Caco-2 (cell line): ENCODE results near the gene SMTNL1. TPM values are rescaled to one million over a fixed set of nuclear protein-coding genes. Genes with fewer than 3 reads are reported as not detected.

Source experiments
- BruUV-seq: library from RNA; stranded (reverse); fragments of 400-500 nt; replicated peaks from 2 replicates; lab custom pipeline; 2021; lab: Mats Ljungman, UMichigan
- CTCF ChIA-PET: fragments of 300-600 bp; sonication (Branson Sonifier 250); formaldehyde crosslinking; loops from one replicate; lab custom pipeline; 2022; ENCODE audit warnings: antibody characterized with exemption; lab: Charles Lee
- POLR2A ChIA-PET: fragments of 300-600 bp; sonication (Branson Sonifier 250); formaldehyde crosslinking; loops from one replicate; lab custom pipeline; 2022; ENCODE audit warnings: antibody characterized with exemption; lab: Charles Lee
- DNase-seq, 2 experiments: peaks; one replicate each; pipeline versions ENCODE4 v3.0.0 to v3.0.0-alpha.2; 2020 to 2022
- H3K27me3 ChIP-seq: replicated peaks from 2 replicates; pipeline ENCODE4 v1.6.0; 2011; ENCODE audit warnings: low read length; ENCODE audit not compliant: control insufficient read depth, insufficient read depth
- H3K36me3 ChIP-seq: 2 replicates; pipeline ENCODE4 v1.5.1; 2011; ENCODE audit warnings: low read length; ENCODE audit not compliant: control insufficient read depth, insufficient read depth
- H3K4me1 ChIP-seq: fragments of 250-450 bp; sonication (Bioruptor Pico); 2 replicates; pipeline ENCODE4 v1.5.1; 2020; ENCODE audit warnings: mild to moderate bottlenecking
- H3K4me3 ChIP-seq: 2 replicates; pipeline ENCODE4 v1.5.1; 2011; ENCODE audit warnings: low read depth, mild to moderate bottlenecking, control low read depth, low read length
- H3K9me3 ChIP-seq: fragments of 250-450 bp; sonication (Bioruptor Pico); 2 replicates; pipeline ENCODE4 v1.5.1; 2020; ENCODE audit warnings: mild to moderate bottlenecking, moderate library complexity
- H3K27ac Mint-ChIP-seq: one replicate; pipeline ENCODE4 v1.8.0; 2022; ENCODE audit warnings: mixed read lengths; ENCODE audit not compliant: unreplicated experiment
- H3K27me3 Mint-ChIP-seq: one replicate; pipeline ENCODE4 v1.8.0; 2022; ENCODE audit warnings: mixed read lengths; ENCODE audit not compliant: insufficient read depth, unreplicated experiment
- H3K36me3 Mint-ChIP-seq: one replicate; pipeline ENCODE4 v1.8.0; 2022; ENCODE audit warnings: mild to moderate bottlenecking, mixed read lengths; ENCODE audit not compliant: insufficient read depth, unreplicated experiment
- H3K4me1 Mint-ChIP-seq: one replicate; pipeline ENCODE4 v1.8.0; 2022; ENCODE audit warnings: low read depth, mixed read lengths; ENCODE audit not compliant: unreplicated experiment
- H3K4me3 Mint-ChIP-seq: one replicate; pipeline ENCODE4 v1.8.0; 2022; ENCODE audit warnings: mild to moderate bottlenecking, moderate library complexity, mixed read lengths; ENCODE audit not compliant: unreplicated experiment
- H3K9me3 Mint-ChIP-seq: one replicate; pipeline ENCODE4 v1.8.0; 2022; ENCODE audit warnings: mixed read lengths; ENCODE audit not compliant: unreplicated experiment
- intact Hi-C: fragments of 100-400 bp; cut with micrococcal nuclease; formaldehyde crosslinking; loops from one replicate; pipeline ENCODE4 v1.10.0; 2022; ENCODE audit not compliant: unreplicated experiment
- total RNA-seq: library from RNA; stranded (reverse); gene quantifications from 2 replicates; pipeline ENCODE4 v1.2.3, GENCODE V29; 2022
- TF ChIP-seq, protein P1 (sequence below), 2 experiments: fragments of 200-600 bp in 1 of 2; IDR thresholded peaks; 1 replicate in 1 of 2; 2 replicates in 1 of 2; pipeline versions ENCODE4 v1.5.1 to v1.8.0; 2011 to 2022; ENCODE audit warnings: antibody characterized with exemption in 1 of 2, control low read depth in 1 of 2, inconsistent platforms in 1 of 2, low read depth in 1 of 2, low read length in 1 of 2, mild to moderate bottlenecking in 1 of 2, moderate library complexity in 1 of 2; ENCODE audit not compliant: insufficient read depth in 1 of 2, severe bottlenecking in 1 of 2, unreplicated experiment in 1 of 2

The SMTNL1 gene
- total RNA-seq, 1 experiment from 2014 or later = 0.18 TPM

DNA sequence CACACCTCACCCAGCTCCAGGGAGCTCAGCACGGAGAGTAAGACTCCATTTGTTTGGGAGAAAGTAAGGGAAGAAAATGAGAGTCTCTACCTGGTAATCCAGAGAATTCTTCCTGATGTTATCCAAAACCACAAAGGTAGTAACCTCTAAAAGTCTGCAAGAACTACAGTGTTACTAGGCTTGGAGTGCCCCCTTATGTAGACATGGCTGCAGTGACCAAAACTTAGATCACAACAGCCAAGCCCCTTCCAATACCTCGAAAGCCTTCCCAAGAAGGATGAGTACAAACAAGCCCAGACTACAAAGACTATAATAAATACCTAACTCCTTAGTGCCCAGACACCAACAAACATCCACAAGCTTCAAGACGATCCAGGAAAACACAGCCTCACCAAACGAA, 25.2 kb downstream of the SMTNL1 start:
- Mint-ChIP-seq H3K4me1 (peaks cover 7% of the 10 kb centered on the region), H3K36me3 (no peaks in the 10 kb centered on the region), H3K9me3 (no peaks in the 10 kb centered on the region), H3K27ac (peak overlapping the region; percentile 19), H3K4me3 (no peak overlapping the region), H3K27me3 (no peaks in the 10 kb centered on the region)
- intact Hi-C loops = loop anchor here (1.0 to 5.0 kb wide), 5 partner anchors 32 to 217 kb away; partner anchors contain the start of gene TIMM10
- BruUV-seq = no TSS peak
- TF ChIP-seq, protein P1, sequence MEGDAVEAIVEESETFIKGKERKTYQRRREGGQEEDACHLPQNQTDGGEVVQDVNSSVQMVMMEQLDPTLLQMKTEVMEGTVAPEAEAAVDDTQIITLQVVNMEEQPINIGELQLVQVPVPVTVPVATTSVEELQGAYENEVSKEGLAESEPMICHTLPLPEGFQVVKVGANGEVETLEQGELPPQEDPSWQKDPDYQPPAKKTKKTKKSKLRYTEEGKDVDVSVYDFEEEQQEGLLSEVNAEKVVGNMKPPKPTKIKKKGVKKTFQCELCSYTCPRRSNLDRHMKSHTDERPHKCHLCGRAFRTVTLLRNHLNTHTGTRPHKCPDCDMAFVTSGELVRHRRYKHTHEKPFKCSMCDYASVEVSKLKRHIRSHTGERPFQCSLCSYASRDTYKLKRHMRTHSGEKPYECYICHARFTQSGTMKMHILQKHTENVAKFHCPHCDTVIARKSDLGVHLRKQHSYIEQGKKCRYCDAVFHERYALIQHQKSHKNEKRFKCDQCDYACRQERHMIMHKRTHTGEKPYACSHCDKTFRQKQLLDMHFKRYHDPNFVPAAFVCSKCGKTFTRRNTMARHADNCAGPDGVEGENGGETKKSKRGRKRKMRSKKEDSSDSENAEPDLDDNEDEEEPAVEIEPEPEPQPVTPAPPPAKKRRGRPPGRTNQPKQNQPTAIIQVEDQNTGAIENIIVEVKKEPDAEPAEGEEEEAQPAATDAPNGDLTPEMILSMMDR (IDR thresholded peaks at IDR 0.05; ENCODE audit: insufficient read depth in 1 of 2, low read depth in 1 of 2, low read length in 1 of 2, severe bottlenecking in 1 of 2, unreplicated experiment in 1 of 2) = peak; percentile 26 to 30
- POLR2A ChIA-PET = no interaction called here
- peak in 1 of 2 experiments; percentile 53 for DNase-seq
- Histone ChIP-seq H3K36me3 (no peaks in the 10 kb centered on the region), H3K9me3 (no peaks in the 10 kb centered on the region), H3K27me3 (no peaks in the 10 kb centered on the region), H3K4me1 (peaks cover 6% of the 10 kb centered on the region; the same call in 1 of the 2 replicates), H3K4me3 (no peak overlapping the region)
- CTCF ChIA-PET = interaction anchor here (1.3 to 1.4 kb wide), 2 partner anchors 69 to 78 kb away, joined by 3 read pairs; no protein-coding TSS in a partner anchor

- no peaks in the 10 kb centered on the region for H3K27me3 ChIP-seq
- no peaks in the 10 kb centered on the region for H3K9me3 ChIP-seq
- ChIA-PET CTCF (interaction anchor here (1.4 to 2.2 kb wide), 3 partner anchors 14 to 89 kb away, joined by 3 to 9 read pairs (median 9); no protein-coding TSS in a partner anchor), POLR2A (no interaction called here)
- peaks cover 10% of the 10 kb centered on the region; the same call in 1 of the 2 replicates for H3K4me1 ChIP-seq
- Mint-ChIP-seq H3K4me3 (peak overlapping the region; percentile 96), H3K4me1 (peaks cover 18% of the 10 kb centered on the region), H3K9me3 (no peaks in the 10 kb centered on the region), H3K27ac (no peak overlapping the region), H3K27me3 (no peaks in the 10 kb centered on the region), H3K36me3 (peaks cover 7% of the 10 kb centered on the region)
- no peak overlapping the region for H3K4me3 ChIP-seq
- H3K36me3 ChIP-seq = no peaks in the 10 kb centered on the region
- TF ChIP-seq, protein P1 (IDR thresholded peaks at IDR 0.05; ENCODE audit: insufficient read depth in 1 of 2, low read depth in 1 of 2, low read length in 1 of 2, severe bottlenecking in 1 of 2, unreplicated experiment in 1 of 2) = no peak
- BruUV-seq = no TSS peak
- no peak for DNase-seq
- intact Hi-C loops = no loop called here
Observed at GRCh38 chr11:57566005-57566904, 28.9 kb downstream of the SMTNL1 start.

GRCh38 chr11:57566905-57567514, 29.6 kb downstream of the SMTNL1 start:
- Mint-ChIP-seq H3K36me3 (peaks cover 7% of the 10 kb centered on the region), H3K9me3 (no peaks in the 10 kb centered on the region), H3K4me1 (peaks cover 18% of the 10 kb centered on the region), H3K27me3 (no peaks in the 10 kb centered on the region), H3K4me3 (peak overlapping the region; percentile 96), H3K27ac (no peak overlapping the region)
- H3K4me3 ChIP-seq = peak overlapping the region; percentile 54
- H3K4me1 ChIP-seq = peaks cover 10% of the 10 kb centered on the region; the same call in 1 of the 2 replicates
- TF ChIP-seq, protein P1 (IDR thresholded peaks at IDR 0.05; ENCODE audit: insufficient read depth in 1 of 2, low read depth in 1 of 2, low read length in 1 of 2, severe bottlenecking in 1 of 2, unreplicated experiment in 1 of 2) = no peak
- ChIA-PET CTCF (interaction anchor here (0.6 to 3.0 kb wide), 10 partner anchors 15 to 315 kb away, joined by 3 to 82 read pairs (median 8); no protein-coding TSS in a partner anchor), POLR2A (interaction anchor here (0.5 to 0.7 kb wide), 2 partner anchors 15 to 30 kb away, joined by 6 to 8 read pairs; no protein-coding TSS in a partner anchor)
- no peaks in the 10 kb centered on the region for H3K9me3 ChIP-seq
- intact Hi-C loops = no loop called here
- BruUV-seq = TSS peak; percentile 35
- no peaks in the 10 kb centered on the region for H3K27me3 ChIP-seq
- no peak for DNase-seq
- no peaks in the 10 kb centered on the region for H3K36me3 ChIP-seq
